H1 (cell line): ENCODE results near the gene ATP2B1. TPM values are rescaled to one million over a fixed set of nuclear protein-coding genes. Genes with fewer than 3 reads are reported as not detected.

Source experiments
- RNF2 ChIP-seq: fragments of 200-900, 300-1000 bp; sonication (generic); IDR thresholded peaks from 2 replicates; pipeline ENCODE4 v1.7.1; 2016; ENCODE audit warnings: borderline replicate concordance, low read depth, mild to moderate bottlenecking, antibody characterized with exemption, low read length; ENCODE audit not compliant: poor library complexity, severe bottlenecking; ENCODE audit errors: missing control alignments
- polyA plus RNA-seq, 7 experiments: library from polyadenylated mRNA; depleted of rRNA in 3 of 7; stranded (reverse) in 5 of 7; unstranded in 2 of 7; fragments of >200 nt in 5 of 7; fragments of 200-250 nt in 2 of 7; gene quantifications; 1 replicate in 5 of 7; 2 replicates in 1 of 7; 4 replicates in 1 of 7; pipeline versions ENCODE4 v1.2.1 to v1.2.3, GENCODE V29; 2011 to 2013; ENCODE audit warnings: missing spikeins in 2 of 7, mixed read lengths in 2 of 7
- total RNA-seq: library from RNA; stranded (reverse); fragmentation: NEBNext Ultra II Directional; extraction: Animal tissue kit (Norgen Biotek cat#: 25700); gene quantifications from 2 replicates; pipeline ENCODE4 v1.2.1, GENCODE V29; 2021

The ATP2B1 gene
- total and polyA plus RNA-seq, 2 of the 8 experiments (the other 6 are each of a cell fraction or from before 2014, with no cell fraction given) = 4.3 to 32.0 TPM

- TF ChIP-seq RNF2 = no peak
Observed at GRCh38 chr12:89610366-89610765, 98.3 kb downstream of the ATP2B1 start (continued).
